IPS-18c (cell line): ENCODE data around the gene SYT9.

Experiments
- H3K4me3 ChIP-seq: 2 replicates; pipeline ENCODE4 v1.7.0; 2013; ENCODE audit warnings: low read depth, mild to moderate bottlenecking, low read length, moderate library complexity; ENCODE audit not compliant: insufficient read depth
- H3K9me3 ChIP-seq: one replicate; pipeline ENCODE4 v1.6.1; 2013; ENCODE audit warnings: mild to moderate bottlenecking, low read length, moderate library complexity; ENCODE audit not compliant: control insufficient read depth, insufficient read depth

The SYT9 gene

DNA sequence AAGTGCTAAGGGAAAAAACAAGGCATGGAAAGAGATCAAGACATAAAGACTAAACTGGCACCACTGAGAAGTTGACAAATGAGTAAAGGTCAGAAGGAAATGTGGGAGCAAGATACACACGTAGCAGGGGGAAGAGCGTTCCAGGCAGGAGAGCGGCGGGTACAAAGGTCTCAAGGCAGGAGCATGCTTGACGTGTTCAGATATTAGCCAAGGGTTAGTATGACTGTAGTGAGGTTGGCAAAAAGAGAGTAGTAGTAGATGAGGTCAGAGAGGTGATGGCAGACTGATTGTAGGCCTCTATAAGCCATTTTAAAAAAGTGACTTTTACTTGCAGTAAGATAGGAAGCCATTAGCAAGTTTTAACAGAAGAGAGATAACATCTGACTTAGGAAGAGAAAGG lies 9.9 kb downstream of the SYT9 start:
- Histone ChIP-seq H3K9me3 (no peaks in the 10 kb centered on the region), H3K4me3 (no peak overlapping the region)

DNA sequence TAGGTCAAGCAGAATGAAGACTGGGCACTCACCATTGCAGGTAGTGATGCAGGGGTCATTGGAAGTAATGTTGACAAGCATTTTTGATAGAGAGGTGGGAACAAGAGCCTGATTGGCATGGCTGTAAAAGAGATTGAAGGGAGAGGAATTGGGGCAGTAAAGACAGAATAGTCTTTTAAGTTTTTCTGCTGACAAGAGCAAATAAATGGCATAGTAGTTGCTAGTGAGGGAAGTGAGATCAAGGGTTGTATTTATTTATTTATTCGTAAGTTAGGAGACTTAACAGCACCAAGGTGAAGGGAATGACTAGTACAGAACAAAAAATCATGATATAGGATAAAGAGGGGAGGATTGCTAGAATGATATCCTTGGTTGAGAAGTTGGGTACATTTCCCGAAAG lies 11.0 kb downstream of the SYT9 start:
- Histone ChIP-seq H3K4me3 (no peak overlapping the region), H3K9me3 (no peaks in the 10 kb centered on the region)

GRCh38 chr11:7263842-7264241 lies 12.1 kb downstream of the SYT9 start:
- no peaks in the 10 kb centered on the region for H3K9me3 ChIP-seq
- no peak overlapping the region for H3K4me3 ChIP-seq

DNA sequence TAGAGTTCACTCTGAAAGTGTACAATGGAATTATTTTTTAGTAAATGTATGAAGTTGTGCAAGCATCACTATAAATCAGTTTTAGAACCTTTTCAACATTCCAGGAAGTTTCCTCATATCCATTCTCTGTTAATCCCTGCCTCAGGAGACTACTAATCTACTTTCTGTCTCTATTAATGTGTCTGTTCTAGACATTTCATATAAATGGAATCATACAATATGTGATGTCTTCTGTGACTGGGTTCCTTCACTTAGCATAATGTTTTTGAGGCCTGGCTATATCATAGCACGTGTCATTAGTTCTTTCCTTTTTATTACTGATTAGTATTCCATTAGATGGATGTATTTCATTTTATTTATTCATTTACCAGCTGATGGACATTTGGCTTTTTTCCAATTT lies 17.1 kb downstream of the SYT9 start:
- Histone ChIP-seq H3K4me3 (no peak overlapping the region), H3K9me3 (no peaks in the 10 kb centered on the region)

- Histone ChIP-seq H3K9me3 (no peaks in the 10 kb centered on the region), H3K4me3 (no peak overlapping the region)
Measured at GRCh38 chr11:7270233-7270865, 18.6 kb downstream of the SYT9 start.

DNA sequence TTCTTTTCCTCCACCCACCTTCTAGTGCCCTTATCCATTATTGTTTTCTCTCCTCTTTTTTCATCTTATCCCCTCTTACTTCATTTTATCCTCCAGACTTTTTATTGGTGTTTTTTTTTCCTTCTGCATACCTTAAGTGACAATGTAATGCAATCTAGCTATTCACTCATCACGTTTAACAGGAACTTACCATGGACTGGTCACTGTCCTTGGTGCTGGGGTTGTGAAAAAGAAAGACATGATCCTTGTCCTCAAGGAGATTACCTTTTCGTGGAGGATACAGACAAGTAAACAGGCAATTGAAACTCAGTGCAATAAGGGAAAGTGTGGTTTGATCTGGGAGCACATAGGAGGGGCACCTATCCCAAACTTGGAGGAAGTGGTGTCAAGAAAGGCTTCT lies 20.7 kb downstream of the SYT9 start:
- Histone ChIP-seq H3K9me3 (no peaks in the 10 kb centered on the region), H3K4me3 (no peak overlapping the region)

GRCh38 chr11:7275133-7275532 lies 23.4 kb downstream of the SYT9 start:
- Histone ChIP-seq H3K9me3 (no peaks in the 10 kb centered on the region), H3K4me3 (no peak overlapping the region)

GRCh38 chr11:7278314-7278917 lies 26.7 kb downstream of the SYT9 start:
- no peak overlapping the region for H3K4me3 ChIP-seq
- no peaks in the 10 kb centered on the region for H3K9me3 ChIP-seq

- H3K4me3 ChIP-seq = no peak overlapping the region
- H3K9me3 ChIP-seq = no peaks in the 10 kb centered on the region
Measured at GRCh38 chr11:7279676-7280075, 28.0 kb downstream of the SYT9 start.

- Histone ChIP-seq H3K9me3 (peaks cover 2% of the 10 kb centered on the region), H3K4me3 (no peak overlapping the region)
Measured at GRCh38 chr11:7281079-7281478, 29.4 kb downstream of the SYT9 start.

GRCh38 chr11:7281809-7282208 lies 30.1 kb downstream of the SYT9 start:
- Histone ChIP-seq H3K4me3 (no peak overlapping the region), H3K9me3 (peaks cover 4% of the 10 kb centered on the region)

- Histone ChIP-seq H3K9me3 (peaks cover 4% of the 10 kb centered on the region), H3K4me3 (no peak overlapping the region)
Measured at GRCh38 chr11:7286178-7286577, 34.5 kb downstream of the SYT9 start.

- no peak overlapping the region for H3K4me3 ChIP-seq
- no peaks in the 10 kb centered on the region for H3K9me3 ChIP-seq
Measured at GRCh38 chr11:7291100-7291829, 39.6 kb downstream of the SYT9 start.

DNA sequence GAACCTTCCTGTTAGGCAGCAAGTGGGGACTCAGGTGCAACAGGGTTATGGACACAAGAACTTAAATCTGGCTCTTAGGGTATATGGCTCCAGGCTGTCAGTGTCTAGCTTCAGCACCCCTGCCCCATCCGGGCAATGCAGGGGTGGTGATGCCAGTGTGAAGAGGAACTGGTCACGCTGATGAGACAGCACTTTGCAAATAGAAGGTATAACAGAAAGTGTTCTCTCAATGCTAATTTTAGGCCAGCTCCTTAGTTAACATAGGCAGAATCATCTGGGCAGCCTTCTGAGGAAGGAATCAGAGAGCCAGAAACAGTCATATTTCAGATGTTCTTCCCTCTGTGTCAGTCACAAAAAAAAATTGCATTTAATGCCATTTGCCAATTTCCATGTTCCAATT lies 41.2 kb downstream of the SYT9 start:
- no peaks in the 10 kb centered on the region for H3K9me3 ChIP-seq
- H3K4me3 ChIP-seq = no peak overlapping the region

GRCh38 chr11:7299393-7299792 lies 47.7 kb downstream of the SYT9 start:
- Histone ChIP-seq H3K9me3 (no peaks in the 10 kb centered on the region), H3K4me3 (no peak overlapping the region)

DNA sequence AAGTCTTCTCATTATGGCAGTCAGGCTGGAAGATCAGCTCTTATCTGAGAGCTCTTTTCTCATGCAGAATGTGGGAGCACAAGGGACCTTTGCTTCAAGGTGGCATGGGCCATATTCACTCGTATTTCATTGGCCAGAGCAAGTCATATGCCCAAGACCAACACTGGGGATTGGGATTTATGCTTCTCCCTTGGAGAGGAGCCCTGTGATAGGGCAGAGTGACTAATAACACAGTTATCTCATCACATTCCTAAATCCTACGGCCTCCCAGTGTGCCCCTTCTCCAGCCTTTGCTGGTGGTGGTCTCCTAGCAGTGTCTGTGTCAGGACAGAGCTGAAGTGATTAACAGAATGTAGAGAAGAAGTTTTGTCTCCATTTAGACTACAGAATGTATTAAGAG lies 48.6 kb downstream of the SYT9 start:
- Histone ChIP-seq H3K4me3 (no peak overlapping the region), H3K9me3 (no peaks in the 10 kb centered on the region)

GRCh38 chr11:7303146-7303545 lies 51.4 kb downstream of the SYT9 start:
- Histone ChIP-seq H3K9me3 (no peaks in the 10 kb centered on the region), H3K4me3 (no peak overlapping the region)

DNA sequence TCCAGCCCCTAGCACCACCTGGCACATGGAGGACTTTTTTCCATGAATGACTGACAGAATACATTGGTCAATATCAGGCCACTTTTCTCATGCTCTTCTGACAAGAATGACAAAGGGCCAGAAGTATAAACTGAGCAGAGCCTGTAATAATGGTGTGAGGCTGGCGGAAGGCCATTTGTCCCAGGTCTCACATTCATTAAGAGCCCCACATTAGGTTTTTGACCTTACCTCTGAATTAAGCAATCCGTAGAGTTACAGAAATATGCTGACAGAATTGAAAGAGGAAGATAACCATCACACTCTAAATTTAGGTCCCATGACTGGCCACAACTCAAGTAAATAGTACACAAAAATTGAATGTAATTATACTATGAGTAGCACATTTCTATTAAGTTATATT lies 55.2 kb downstream of the SYT9 start:
- Histone ChIP-seq H3K4me3 (no peak overlapping the region), H3K9me3 (no peaks in the 10 kb centered on the region)
